HG03520 (cell line): ENCODE results near the gene CHDH.

Experiments
- ATAC-seq: cut with Tn5 transposase; IDR thresholded peaks from one replicate; pipeline ENCODE4 v1.9.1; 2021; ENCODE audit warnings: mild to moderate bottlenecking, moderate library complexity; ENCODE audit not compliant: unreplicated experiment

The CHDH gene

GRCh38 chr3:53766706-53767105 is 79.5 kb downstream of the CHDH start:
- ATAC-seq, result no peak

- ATAC-seq, result no peak
Observed at GRCh38 chr3:53765753-53766152, 80.5 kb downstream of the CHDH start.

DNA sequence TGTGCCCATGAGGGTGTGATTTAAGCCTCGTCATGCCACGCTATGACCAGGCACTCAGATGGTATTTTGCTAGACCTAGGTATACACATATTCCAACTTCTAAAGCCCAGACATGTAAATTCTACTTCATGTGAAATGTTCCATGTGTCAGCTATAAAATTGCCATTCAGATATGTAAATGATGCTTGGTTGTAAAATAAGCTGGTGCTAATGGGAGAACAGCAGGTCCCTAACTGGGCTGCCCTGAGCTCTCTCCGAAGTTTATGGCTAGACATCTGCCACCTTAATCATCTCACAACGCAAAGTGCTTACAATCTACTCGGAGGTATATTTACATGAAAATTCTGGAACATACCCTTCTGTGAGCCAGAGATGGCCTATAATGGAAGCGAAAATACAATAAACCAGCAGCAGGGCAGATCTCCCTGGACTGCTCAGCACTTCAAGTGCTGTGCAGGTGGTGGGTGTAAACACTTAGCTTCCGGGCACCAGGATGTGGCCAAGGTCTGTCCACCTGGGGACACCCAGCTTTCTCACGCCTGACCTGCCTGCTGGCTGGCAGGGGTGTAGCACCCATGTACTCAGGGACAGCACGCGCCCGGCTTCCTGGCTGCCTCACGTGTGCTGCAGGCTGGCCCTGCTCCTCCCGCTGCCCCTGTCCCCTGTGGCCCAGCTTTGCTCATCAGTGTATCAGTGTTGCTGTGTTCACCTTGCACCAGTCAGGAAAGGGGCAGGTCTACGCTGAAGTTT is 82.0 kb downstream of the CHDH start:
- no peak for ATAC-seq

- no peak for ATAC-seq
Observed at GRCh38 chr3:53763353-53763752, 82.9 kb downstream of the CHDH start.
